HepG2 (cell line): ENCODE results near the gene CEP104. TPM values are rescaled to one million over a fixed set of nuclear protein-coding genes. Genes with fewer than 3 reads are reported as not detected.

ENCODE experiments used
- ATF6 ChIP-seq: sonication (generic); formaldehyde crosslinking; conservative IDR thresholded peaks from 2 replicates; pipeline ENCODE4 v1.4.0; 2020; ENCODE audit warnings: missing genetic modification reagents
- DNMT3B ChIP-seq: conservative IDR thresholded peaks from 2 replicates; pipeline ENCODE4 v1.6.1; 2016; ENCODE audit warnings: missing biosample characterization, control low read depth
- DR1 ChIP-seq: sonication (generic); formaldehyde crosslinking; IDR thresholded peaks from 2 replicates; pipeline ENCODE4 v1.8.0; 2021; ENCODE audit warnings: mild to moderate bottlenecking, missing genetic modification reagents, inconsistent platforms
- ELF4 ChIP-seq: sonication (generic); formaldehyde crosslinking; IDR thresholded peaks from 2 replicates; pipeline ENCODE4 v1.5.0; 2020; ENCODE audit warnings: missing genetic modification reagents, mild to moderate bottlenecking, moderate library complexity, borderline replicate concordance
- HOXD1 ChIP-seq: sonication (generic); formaldehyde crosslinking; IDR thresholded peaks from 2 replicates; pipeline ENCODE4 v1.5.0; 2020; ENCODE audit warnings: missing genetic modification reagents
- IKZF1 ChIP-seq: fragments of 450-650 bp; IDR thresholded peaks from 2 replicates; pipeline ENCODE4 v1.7.1; 2016
- ISL2 ChIP-seq: sonication (generic); formaldehyde crosslinking; IDR thresholded peaks from 2 replicates; pipeline ENCODE4 v1.5.0; 2020; ENCODE audit warnings: missing genetic modification reagents
- NFYB ChIP-seq: sonication (generic); formaldehyde crosslinking; IDR thresholded peaks from 2 replicates; pipeline ENCODE4 v1.4.0; 2020; ENCODE audit warnings: missing genetic modification reagents
- NR2F6 ChIP-seq, 2 experiments: IDR thresholded peaks; 2 replicates each; pipeline ENCODE4 v1.6.1; 2016; ENCODE audit warnings: antibody characterized with exemption in 1 of 2, mild to moderate bottlenecking in 1 of 2
- RBFOX2 ChIP-seq: fragments of 200-400 bp; formaldehyde crosslinking; IDR thresholded peaks from 2 replicates; pipeline ENCODE4 v1.6.1; 2017; ENCODE audit warnings: low read depth, mild to moderate bottlenecking, low read length
- SIN3B ChIP-seq: fragments of 150-350 bp; IDR thresholded peaks from 2 replicates; pipeline ENCODE4 v1.6.1; 2014; ENCODE audit warnings: low read length
- ZNF12 ChIP-seq: sonication (generic); formaldehyde crosslinking; IDR thresholded peaks from 2 replicates; pipeline ENCODE4 v1.5.0; 2020; ENCODE audit warnings: missing genetic modification reagents
- ZNF138 ChIP-seq: sonication (generic); formaldehyde crosslinking; IDR thresholded peaks from 2 replicates; pipeline ENCODE4 v1.5.0; 2020; ENCODE audit warnings: mild to moderate bottlenecking, low read depth, missing genetic modification reagents
- ZNF414 ChIP-seq: sonication (generic); formaldehyde crosslinking; IDR thresholded peaks from 2 replicates; pipeline ENCODE4 v1.5.0; 2020; ENCODE audit warnings: missing genetic modification reagents
- ZNF546 ChIP-seq: sonication (generic); formaldehyde crosslinking; conservative IDR thresholded peaks from 2 replicates; pipeline ENCODE4 v1.8.1; 2023; ENCODE audit warnings: mild to moderate bottlenecking, missing genetic modification reagents
- ZNF569 ChIP-seq: sonication (generic); formaldehyde crosslinking; IDR thresholded peaks from 2 replicates; pipeline ENCODE4 v1.5.0; 2020; ENCODE audit warnings: mild to moderate bottlenecking, missing genetic modification reagents, moderate library complexity, borderline replicate concordance
- ZNF597 ChIP-seq: sonication (generic); formaldehyde crosslinking; IDR thresholded peaks from 2 replicates; pipeline ENCODE4 v1.5.0; 2020; ENCODE audit warnings: missing genetic modification reagents
- ZNF672 ChIP-seq: sonication (generic); formaldehyde crosslinking; IDR thresholded peaks from 2 replicates; pipeline ENCODE4 v1.8.1; 2022; ENCODE audit warnings: missing genetic modification reagents
- ZNF704 ChIP-seq: sonication (generic); formaldehyde crosslinking; IDR thresholded peaks from 2 replicates; pipeline ENCODE4 v1.8.1; 2023; ENCODE audit warnings: mild to moderate bottlenecking, inconsistent platforms, moderate library complexity, missing genetic modification reagents, borderline replicate concordance
- ZNF75D ChIP-seq: sonication (generic); formaldehyde crosslinking; IDR thresholded peaks from 2 replicates; pipeline ENCODE4 v1.8.1; 2023; ENCODE audit warnings: missing genetic modification reagents, mild to moderate bottlenecking, borderline replicate concordance
- ZNF816 ChIP-seq: sonication (generic); formaldehyde crosslinking; IDR thresholded peaks from 2 replicates; pipeline ENCODE4 v1.8.0; 2022; ENCODE audit warnings: missing genetic modification reagents, mild to moderate bottlenecking, borderline replicate concordance
- polyA plus RNA-seq, 8 experiments: library from polyadenylated mRNA; depleted of rRNA in 3 of 8; stranded (reverse) in 7 of 8; unstranded in 1 of 8; fragments of >200 nt; fragmentation: Illumina TruSeq in 4 of 8; extraction: Trizol in 4 of 8; gene quantifications; 2 replicates each; pipeline versions ENCODE4 v1.2.1 to v1.2.3, GENCODE V29; 2011 to 2016; ENCODE audit warnings: low read depth in 4 of 8, missing spikeins in 1 of 8, mixed read lengths in 1 of 8; ENCODE audit not compliant: insufficient read depth in 1 of 8
- total RNA-seq, 5 experiments: library from RNA; depleted of rRNA; stranded (reverse); fragments of >200 nt; fragmentation: Illumina TruSeq; extraction: Trizol; gene quantifications; 2 replicates each; pipeline ENCODE4 v1.2.3, GENCODE V29; 2016; ENCODE audit warnings: low read depth in 1 of 5
- TF ChIP-seq, protein P1 (sequence below): sonication (generic); formaldehyde crosslinking; IDR thresholded peaks from 2 replicates; pipeline ENCODE4 v1.5.1; 2020; ENCODE audit warnings: mild to moderate bottlenecking, missing genetic modification reagents, moderate library complexity

The CEP104 gene
- total and polyA plus RNA-seq, 2 of the 13 experiments (the other 11 are each of a cell fraction or from before 2014, with no cell fraction given), result 20.4 to 30.1 TPM

DNA sequence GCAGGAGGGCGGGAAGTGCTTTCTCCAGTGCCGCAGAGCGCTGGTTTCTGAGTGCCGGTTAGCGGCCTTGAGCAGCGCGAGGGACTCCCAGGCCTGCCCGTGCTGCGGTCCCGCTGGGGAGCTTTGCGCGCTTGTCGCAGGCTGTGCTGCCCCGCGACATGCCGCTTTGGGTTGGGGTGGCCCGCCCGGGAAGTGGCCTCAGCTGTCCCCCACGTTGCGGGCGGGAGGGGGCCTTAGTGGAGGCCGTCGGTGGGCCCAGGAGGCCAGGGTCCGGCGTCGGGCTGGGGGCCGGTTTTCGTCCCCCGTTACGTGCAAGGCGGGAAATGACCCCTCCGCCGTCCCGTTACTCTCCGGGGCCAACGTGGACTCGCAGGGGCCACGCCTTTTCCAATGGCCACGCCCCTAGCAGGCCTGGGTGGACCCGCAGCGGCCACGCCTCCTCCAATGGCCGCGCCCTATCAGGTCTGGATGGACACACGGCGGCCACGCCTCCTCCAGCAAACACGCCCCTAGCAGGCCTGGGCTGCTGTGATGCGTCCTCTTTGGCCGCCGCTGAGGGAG, 44.0 kb upstream of the CEP104 start (continued):
- no peak; the same call in 1 of the 2 replicates for TF ChIP-seq ZNF704
- no peak for TF ChIP-seq ZNF414 (CRISPR knock-in tag)
- no peak for TF ChIP-seq ZNF569 (CRISPR knock-in tag)
- peak; percentile 34; the same call in 1 of the 2 replicates for TF ChIP-seq ISL2
- peak; percentile 69; the same call in 1 of the 2 replicates for TF ChIP-seq ZNF546 (CRISPR knock-in tag)
- peak; percentile 70 for TF ChIP-seq DR1
- TF ChIP-seq IKZF1, result no peak
- TF ChIP-seq RBFOX2, result peak; percentile 93
- no peak for TF ChIP-seq ATF6 (CRISPR knock-in tag)
- no peak for TF ChIP-seq ZNF672
- TF ChIP-seq ZNF597 (CRISPR knock-in tag), result no peak
- no peak for TF ChIP-seq NR2F6 (IDR thresholded peaks at IDR 0.05)
- TF ChIP-seq NR2F6 (CRISPR knock-in tag; IDR thresholded peaks at IDR 0.05), result no peak
- TF ChIP-seq DNMT3B (CRISPR knock-in tag), result no peak
- peak; percentile 61 for TF ChIP-seq NFYB (CRISPR knock-in tag)
- TF ChIP-seq, protein P1, sequence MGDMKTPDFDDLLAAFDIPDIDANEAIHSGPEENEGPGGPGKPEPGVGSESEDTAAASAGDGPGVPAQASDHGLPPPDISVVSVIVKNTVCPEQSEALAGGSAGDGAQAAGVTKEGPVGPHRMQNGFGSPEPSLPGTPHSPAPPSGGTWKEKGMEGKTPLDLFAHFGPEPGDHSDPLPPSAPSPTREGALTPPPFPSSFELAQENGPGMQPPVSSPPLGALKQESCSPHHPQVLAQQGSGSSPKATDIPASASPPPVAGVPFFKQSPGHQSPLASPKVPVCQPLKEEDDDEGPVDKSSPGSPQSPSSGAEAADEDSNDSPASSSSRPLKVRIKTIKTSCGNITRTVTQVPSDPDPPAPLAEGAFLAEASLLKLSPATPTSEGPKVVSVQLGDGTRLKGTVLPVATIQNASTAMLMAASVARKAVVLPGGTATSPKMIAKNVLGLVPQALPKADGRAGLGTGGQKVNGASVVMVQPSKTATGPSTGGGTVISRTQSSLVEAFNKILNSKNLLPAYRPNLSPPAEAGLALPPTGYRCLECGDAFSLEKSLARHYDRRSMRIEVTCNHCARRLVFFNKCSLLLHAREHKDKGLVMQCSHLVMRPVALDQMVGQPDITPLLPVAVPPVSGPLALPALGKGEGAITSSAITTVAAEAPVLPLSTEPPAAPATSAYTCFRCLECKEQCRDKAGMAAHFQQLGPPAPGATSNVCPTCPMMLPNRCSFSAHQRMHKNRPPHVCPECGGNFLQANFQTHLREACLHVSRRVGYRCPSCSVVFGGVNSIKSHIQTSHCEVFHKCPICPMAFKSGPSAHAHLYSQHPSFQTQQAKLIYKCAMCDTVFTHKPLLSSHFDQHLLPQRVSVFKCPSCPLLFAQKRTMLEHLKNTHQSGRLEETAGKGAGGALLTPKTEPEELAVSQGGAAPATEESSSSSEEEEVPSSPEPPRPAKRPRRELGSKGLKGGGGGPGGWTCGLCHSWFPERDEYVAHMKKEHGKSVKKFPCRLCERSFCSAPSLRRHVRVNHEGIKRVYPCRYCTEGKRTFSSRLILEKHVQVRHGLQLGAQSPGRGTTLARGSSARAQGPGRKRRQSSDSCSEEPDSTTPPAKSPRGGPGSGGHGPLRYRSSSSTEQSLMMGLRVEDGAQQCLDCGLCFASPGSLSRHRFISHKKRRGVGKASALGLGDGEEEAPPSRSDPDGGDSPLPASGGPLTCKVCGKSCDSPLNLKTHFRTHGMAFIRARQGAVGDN (CRISPR knock-in tag), result peak; percentile 83
- TF ChIP-seq HOXD1 (CRISPR knock-in tag), result peak; percentile 74; the same call in 1 of the 2 replicates
- TF ChIP-seq ELF4 (CRISPR knock-in tag), result no peak
- no peak for TF ChIP-seq ZNF75D (CRISPR knock-in tag)
- no peak for TF ChIP-seq SIN3B
- peak; percentile 80 for TF ChIP-seq ZNF816 (CRISPR knock-in tag)
- no peak for TF ChIP-seq ZNF12
- no peak for TF ChIP-seq ZNF138 (CRISPR knock-in tag)
